ENCODE measurements around the gene APOLD1.
A peak's percentile ranks its signal among the peaks of the same experiment; 100 is the strongest.
"Not testable (repeated sequence)": the region's sequence is repeated elsewhere in the genome, so short reads cannot be mapped to it uniquely, and the experiment has no call there.

Gene APOLD1

GRCh38 chr12:12799163-12799920, 13.9 kb downstream of the APOLD1 start:
- no peak for DNase-seq (ENCODE audit: extremely low read depth, low read depth)
- H3K4me3 ChIP-seq (replicated peaks; ENCODE audit: low read depth, low read length): no peak overlapping the region
- no peak for TF ChIP-seq CTCF (IDR thresholded peaks at IDR 0.05; ENCODE audit: low read depth, low read length, missing control alignments)

- no peak for DNase-seq (ENCODE audit: extremely low read depth, low read depth)
- no peak for TF ChIP-seq CTCF (IDR thresholded peaks at IDR 0.05; ENCODE audit: low read depth, low read length, missing control alignments)
- H3K4me3 ChIP-seq (replicated peaks; ENCODE audit: low read depth, low read length): no peak overlapping the region
Observed at GRCh38 chr12:12800406-12801180, 15.1 kb downstream of the APOLD1 start.

- not testable (repeated sequence) for DNase-seq (ENCODE audit: extremely low read depth, low read depth); H3K4me3 ChIP-seq (replicated peaks; ENCODE audit: low read depth, low read length)
Observed at GRCh38 chr12:12801656-12802055, 16.2 kb downstream of the APOLD1 start.

GRCh38 chr12:12803186-12803585, 17.7 kb downstream of the APOLD1 start:
- peak; percentile 80 for DNase-seq (ENCODE audit: extremely low read depth, low read depth)
- no peak overlapping the region for H3K4me3 ChIP-seq (replicated peaks; ENCODE audit: low read depth, low read length)
- TF ChIP-seq CTCF (IDR thresholded peaks at IDR 0.05; ENCODE audit: low read depth, low read length, missing control alignments): no peak

GRCh38 chr12:12804011-12804410, 18.6 kb downstream of the APOLD1 start:
- DNase-seq (ENCODE audit: extremely low read depth, low read depth): no peak
- no peak overlapping the region; the same call in 1 of the 2 replicates for H3K4me3 ChIP-seq (replicated peaks; ENCODE audit: low read depth, low read length)
- no peak for TF ChIP-seq CTCF (IDR thresholded peaks at IDR 0.05; ENCODE audit: low read depth, low read length, missing control alignments)

- TF ChIP-seq CTCF (IDR thresholded peaks at IDR 0.05; ENCODE audit: low read depth, low read length, missing control alignments): no peak
- no peak overlapping the region; the same call in 1 of the 2 replicates for H3K4me3 ChIP-seq (replicated peaks; ENCODE audit: low read depth, low read length)
- DNase-seq (ENCODE audit: extremely low read depth, low read depth): no peak
Observed at GRCh38 chr12:12804432-12804886, 19.0 kb downstream of the APOLD1 start.

- no peak overlapping the region for H3K4me3 ChIP-seq (replicated peaks; ENCODE audit: low read depth, low read length)
- TF ChIP-seq CTCF (IDR thresholded peaks at IDR 0.05; ENCODE audit: low read depth, low read length, missing control alignments): no peak
- DNase-seq (ENCODE audit: extremely low read depth, low read depth): no peak
Observed at GRCh38 chr12:12806784-12807516, 21.5 kb downstream of the APOLD1 start.

GRCh38 chr12:12807517-12807903, 22.1 kb downstream of the APOLD1 start:
- not testable (repeated sequence) for H3K4me3 ChIP-seq (replicated peaks; ENCODE audit: low read depth, low read length); DNase-seq (ENCODE audit: extremely low read depth, low read depth)
